ENCODE results near the gene NPAS2.

The NPAS2 gene

GRCh38 chr2:100974712-100975520 lies 155.0 kb downstream of the NPAS2 start:
- H2AFZ ChIP-seq (ENCODE audit: low read length), result no peak overlapping the region
- H3K4me2 ChIP-seq (ENCODE audit: low read depth, low read length, poor library complexity, severe bottlenecking), result no peak overlapping the region

GRCh38 chr2:100975521-100975785 lies 155.5 kb downstream of the NPAS2 start:
- no peak overlapping the region for H3K9ac ChIP-seq (ENCODE audit: low read depth, low read length, poor library complexity, severe bottlenecking)
- H3K4me3 ChIP-seq (ENCODE audit: low read length, poor library complexity, severe bottlenecking), result no peak overlapping the region
- no peaks in the 10 kb centered on the region for H3K27me3 ChIP-seq (ENCODE audit: insufficient read depth, low read length, poor library complexity, severe bottlenecking)
- H4K20me1 ChIP-seq (ENCODE audit: insufficient read depth, low read length, poor library complexity, severe bottlenecking), result no peaks in the 10 kb centered on the region
- H3K9me2 ChIP-seq (replicated peaks; ENCODE audit: low read depth, low read length), result no peaks in the 10 kb centered on the region
- H3K4me1 ChIP-seq (ENCODE audit: insufficient read depth, low read length, poor library complexity, severe bottlenecking), result no peaks in the 10 kb centered on the region
- H3K9me3 ChIP-seq (ENCODE audit: insufficient read depth, low read depth, low read length), result no peaks in the 10 kb centered on the region
- H3K4me2 ChIP-seq (ENCODE audit: low read depth, low read length, poor library complexity, severe bottlenecking), result no peak overlapping the region
- H2AFZ ChIP-seq (ENCODE audit: low read length), result no peak overlapping the region
- H3K79me2 ChIP-seq (ENCODE audit: insufficient read depth, low read length), result no peaks in the 10 kb centered on the region
- H3F3A ChIP-seq (ENCODE audit: low read depth), result no peaks in the 10 kb centered on the region
- H3K36me3 ChIP-seq (ENCODE audit: insufficient read depth, low read length), result no peaks in the 10 kb centered on the region
- TF ChIP-seq EZH2phosphoT487 (IDR thresholded peaks at IDR 0.05; ENCODE audit: borderline replicate concordance), result no peak
- TF ChIP-seq, protein P1, sequence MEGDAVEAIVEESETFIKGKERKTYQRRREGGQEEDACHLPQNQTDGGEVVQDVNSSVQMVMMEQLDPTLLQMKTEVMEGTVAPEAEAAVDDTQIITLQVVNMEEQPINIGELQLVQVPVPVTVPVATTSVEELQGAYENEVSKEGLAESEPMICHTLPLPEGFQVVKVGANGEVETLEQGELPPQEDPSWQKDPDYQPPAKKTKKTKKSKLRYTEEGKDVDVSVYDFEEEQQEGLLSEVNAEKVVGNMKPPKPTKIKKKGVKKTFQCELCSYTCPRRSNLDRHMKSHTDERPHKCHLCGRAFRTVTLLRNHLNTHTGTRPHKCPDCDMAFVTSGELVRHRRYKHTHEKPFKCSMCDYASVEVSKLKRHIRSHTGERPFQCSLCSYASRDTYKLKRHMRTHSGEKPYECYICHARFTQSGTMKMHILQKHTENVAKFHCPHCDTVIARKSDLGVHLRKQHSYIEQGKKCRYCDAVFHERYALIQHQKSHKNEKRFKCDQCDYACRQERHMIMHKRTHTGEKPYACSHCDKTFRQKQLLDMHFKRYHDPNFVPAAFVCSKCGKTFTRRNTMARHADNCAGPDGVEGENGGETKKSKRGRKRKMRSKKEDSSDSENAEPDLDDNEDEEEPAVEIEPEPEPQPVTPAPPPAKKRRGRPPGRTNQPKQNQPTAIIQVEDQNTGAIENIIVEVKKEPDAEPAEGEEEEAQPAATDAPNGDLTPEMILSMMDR (conservative IDR thresholded peaks at IDR 0.05; ENCODE audit: low read length), result no peak

More at GRCh38 chr2:100974712-100975520, 155.0 kb downstream of the NPAS2 start:
- Histone ChIP-seq H3F3A (ENCODE audit: low read depth) (no peaks in the 10 kb centered on the region), H3K27me3 (ENCODE audit: insufficient read depth, low read length, poor library complexity, severe bottlenecking) (no peaks in the 10 kb centered on the region), H4K20me1 (ENCODE audit: insufficient read depth, low read length, poor library complexity, severe bottlenecking) (no peaks in the 10 kb centered on the region), H3K9me2 (replicated peaks; ENCODE audit: low read depth, low read length) (no peaks in the 10 kb centered on the region), H3K36me3 (ENCODE audit: insufficient read depth, low read length) (no peaks in the 10 kb centered on the region), H3K79me2 (ENCODE audit: insufficient read depth, low read length) (no peaks in the 10 kb centered on the region), H3K9ac (ENCODE audit: low read depth, low read length, poor library complexity, severe bottlenecking) (no peak overlapping the region), H3K9me3 (ENCODE audit: insufficient read depth, low read depth, low read length) (no peaks in the 10 kb centered on the region), H3K4me1 (ENCODE audit: insufficient read depth, low read length, poor library complexity, severe bottlenecking) (no peaks in the 10 kb centered on the region), H3K4me3 (ENCODE audit: low read length, poor library complexity, severe bottlenecking) (no peak overlapping the region)
- TF ChIP-seq, protein P1 (conservative IDR thresholded peaks at IDR 0.05; ENCODE audit: low read length), result no peak
- TF ChIP-seq EZH2phosphoT487 (IDR thresholded peaks at IDR 0.05; ENCODE audit: borderline replicate concordance), result no peak

DNA sequence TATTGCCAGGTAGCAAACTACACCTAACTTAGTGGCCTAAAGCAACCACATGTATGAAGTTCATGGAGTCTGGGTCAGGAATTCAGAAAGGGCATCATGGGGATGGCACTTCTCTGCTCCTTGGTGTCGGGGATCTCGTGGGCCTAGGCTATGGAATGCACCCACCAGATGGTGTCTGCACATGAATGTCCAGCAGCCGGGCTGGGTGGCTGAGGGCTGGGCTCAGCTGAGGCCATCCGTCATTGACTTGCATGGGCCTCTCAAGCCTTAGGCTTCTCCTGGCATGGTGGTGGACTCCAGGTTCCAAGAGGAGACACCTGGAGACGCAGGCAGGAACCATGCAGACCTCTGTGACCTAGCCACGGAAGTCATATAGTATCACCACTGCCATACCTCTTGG lies 156.1 kb downstream of the NPAS2 start:
- H3K36me3 ChIP-seq (ENCODE audit: insufficient read depth, low read length), result no peaks in the 10 kb centered on the region

More for the DNA sequence above, 156.1 kb downstream of the NPAS2 start:
- Histone ChIP-seq H3K4me1 (ENCODE audit: insufficient read depth, low read length, poor library complexity, severe bottlenecking) (no peaks in the 10 kb centered on the region), H3K9me2 (replicated peaks; ENCODE audit: low read depth, low read length) (no peaks in the 10 kb centered on the region), H3K4me3 (ENCODE audit: low read length, poor library complexity, severe bottlenecking) (no peak overlapping the region), H4K20me1 (ENCODE audit: insufficient read depth, low read length, poor library complexity, severe bottlenecking) (no peaks in the 10 kb centered on the region), H3K9ac (ENCODE audit: low read depth, low read length, poor library complexity, severe bottlenecking) (no peak overlapping the region), H3K79me2 (ENCODE audit: insufficient read depth, low read length) (no peaks in the 10 kb centered on the region), H2AFZ (ENCODE audit: low read length) (no peak overlapping the region), H3K9me3 (ENCODE audit: insufficient read depth, low read depth, low read length) (no peaks in the 10 kb centered on the region), H3F3A (ENCODE audit: low read depth) (no peaks in the 10 kb centered on the region), H3K27me3 (ENCODE audit: insufficient read depth, low read length, poor library complexity, severe bottlenecking) (no peaks in the 10 kb centered on the region), H3K4me2 (ENCODE audit: low read depth, low read length, poor library complexity, severe bottlenecking) (no peak overlapping the region)
- no peak for TF ChIP-seq EZH2phosphoT487 (IDR thresholded peaks at IDR 0.05; ENCODE audit: borderline replicate concordance)
- TF ChIP-seq, protein P1 (conservative IDR thresholded peaks at IDR 0.05; ENCODE audit: low read length), result no peak

All from Loucy (cell line).